Activated CD4-positive, alpha-beta T cell treated with anti-CD3 and anti-CD28 coated beads, Interleukin-2, amount 50 U/mL, for 16 hours (primary cell): ENCODE measurements around the gene CPXM2.
"Not testable (repeated sequence)": the region's sequence is repeated elsewhere in the genome, so short reads cannot be mapped to it uniquely, and the experiment has no call there.

Experiments
- DNase-seq: peaks from one replicate; pipeline ENCODE4 v3.0.0-alpha.2; 2020

CPXM2 gene

DNA sequence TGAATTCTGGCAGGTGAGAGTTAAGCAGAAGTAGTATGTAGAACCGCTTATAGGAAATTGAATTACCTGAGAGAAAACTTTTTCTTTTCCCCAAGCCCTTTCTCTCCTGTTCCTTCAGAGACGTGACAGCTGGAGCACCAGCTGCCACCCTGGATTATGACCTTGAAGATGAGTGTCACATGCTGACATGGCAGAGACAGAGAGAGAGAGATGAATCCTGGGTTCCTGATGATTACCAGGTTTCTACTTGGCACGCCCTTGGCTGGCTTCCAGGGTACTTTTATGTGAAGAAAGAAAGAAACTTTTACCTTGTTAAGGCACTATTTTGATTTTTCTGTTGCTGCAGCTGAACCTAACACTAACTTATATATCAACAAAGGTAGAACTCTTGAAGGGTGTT, 125.6 kb downstream of the CPXM2 start:
- no peak for DNase-seq

DNA sequence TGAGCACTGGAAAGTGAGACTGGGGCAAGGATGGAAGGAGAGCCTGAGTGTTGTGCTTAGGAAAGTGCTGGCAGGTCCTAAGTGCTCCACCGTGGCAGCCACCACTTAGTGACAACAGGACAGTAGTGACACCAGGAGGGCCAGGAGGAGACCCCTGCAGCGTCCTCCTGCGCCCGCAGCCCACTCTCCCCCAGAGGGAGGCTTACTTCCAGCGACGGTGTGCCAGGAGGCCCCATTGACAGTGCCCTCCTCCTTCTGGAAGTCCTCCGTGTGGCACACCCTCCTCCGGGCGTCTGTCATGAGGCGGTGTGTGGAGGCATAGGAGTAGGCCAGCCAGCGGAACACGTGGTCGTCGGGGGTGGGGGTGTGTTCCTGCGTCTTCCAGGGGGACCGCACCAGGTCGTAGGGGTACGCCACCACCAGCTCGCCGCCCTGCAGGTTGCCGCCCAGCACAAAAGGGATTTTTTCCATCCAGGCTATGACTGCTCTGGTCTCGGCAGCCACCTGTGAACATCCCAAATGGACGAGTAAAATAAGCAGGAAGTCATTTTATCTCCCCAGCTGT, 129.9 kb downstream of the CPXM2 start:
- DNase-seq: no peak

- no peak for DNase-seq
Measured at GRCh38 chr10:123761038-123761428, 130.6 kb downstream of the CPXM2 start.

- DNase-seq: no peak
Measured at GRCh38 chr10:123760356-123761037, 131.1 kb downstream of the CPXM2 start.

GRCh38 chr10:123759501-123760031, 132.0 kb downstream of the CPXM2 start:
- DNase-seq: no peak

GRCh38 chr10:123759041-123759440, 132.6 kb downstream of the CPXM2 start:
- no peak for DNase-seq

GRCh38 chr10:123757853-123758252, 133.8 kb downstream of the CPXM2 start:
- DNase-seq: no peak

GRCh38 chr10:123755061-123755460, 136.5 kb downstream of the CPXM2 start:
- DNase-seq: no peak

- DNase-seq: no peak
Measured at GRCh38 chr10:123754123-123754522, 137.5 kb downstream of the CPXM2 start.

DNA sequence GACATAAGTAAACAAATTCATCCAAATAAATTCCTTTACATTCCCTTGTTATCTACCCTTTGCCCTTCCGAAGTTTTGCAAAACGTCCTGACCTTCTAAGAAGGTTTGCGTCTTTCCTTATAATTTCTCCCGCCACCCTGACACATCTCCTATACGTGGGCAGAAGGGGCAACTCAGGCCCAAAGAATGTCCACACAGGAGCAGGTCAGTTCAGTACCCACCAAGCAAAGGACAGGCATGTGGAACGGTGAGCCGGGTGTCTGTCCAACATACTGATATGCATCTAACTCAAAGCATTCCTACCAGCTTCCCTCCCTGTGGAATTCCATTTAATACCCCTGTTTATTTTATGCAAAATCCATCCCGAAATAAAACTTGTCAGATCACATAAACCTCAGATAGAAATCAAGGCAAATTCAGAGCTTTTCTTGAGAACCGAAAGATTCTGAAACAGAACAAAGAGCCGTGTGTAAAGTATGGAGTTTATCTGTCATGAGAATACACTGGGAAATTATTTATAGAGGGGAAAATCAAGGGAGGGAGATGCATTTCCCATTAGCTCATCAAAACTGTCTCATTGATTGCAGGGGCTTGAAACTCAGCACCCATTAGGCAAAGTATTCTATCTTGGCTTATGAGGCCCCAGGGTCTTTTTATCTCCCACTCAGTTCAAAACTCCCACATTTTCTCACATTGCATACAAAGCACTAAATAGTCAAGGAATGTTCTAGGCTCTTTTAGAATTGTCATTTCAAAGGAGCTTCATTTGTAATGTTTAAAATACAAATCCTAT, 140.1 kb downstream of the CPXM2 start:
- no peak for DNase-seq

- DNase-seq: no peak
Measured at GRCh38 chr10:123750901-123751300, 140.7 kb downstream of the CPXM2 start.

- DNase-seq: no peak
Measured at GRCh38 chr10:123748711-123749110, 142.9 kb downstream of the CPXM2 start.

- no peak for DNase-seq
Measured at GRCh38 chr10:123747426-123747825, 144.2 kb downstream of the CPXM2 start.

GRCh38 chr10:123746942-123747341, 144.7 kb downstream of the CPXM2 start:
- DNase-seq: no peak

GRCh38 chr10:123746520-123746919, 145.1 kb downstream of the CPXM2 start:
- no peak for DNase-seq

- DNase-seq: no peak
Measured at GRCh38 chr10:123746061-123746460, 145.5 kb downstream of the CPXM2 start.

- no peak for DNase-seq
Measured at GRCh38 chr10:123744224-123744536, 147.4 kb downstream of the CPXM2 start.

DNA sequence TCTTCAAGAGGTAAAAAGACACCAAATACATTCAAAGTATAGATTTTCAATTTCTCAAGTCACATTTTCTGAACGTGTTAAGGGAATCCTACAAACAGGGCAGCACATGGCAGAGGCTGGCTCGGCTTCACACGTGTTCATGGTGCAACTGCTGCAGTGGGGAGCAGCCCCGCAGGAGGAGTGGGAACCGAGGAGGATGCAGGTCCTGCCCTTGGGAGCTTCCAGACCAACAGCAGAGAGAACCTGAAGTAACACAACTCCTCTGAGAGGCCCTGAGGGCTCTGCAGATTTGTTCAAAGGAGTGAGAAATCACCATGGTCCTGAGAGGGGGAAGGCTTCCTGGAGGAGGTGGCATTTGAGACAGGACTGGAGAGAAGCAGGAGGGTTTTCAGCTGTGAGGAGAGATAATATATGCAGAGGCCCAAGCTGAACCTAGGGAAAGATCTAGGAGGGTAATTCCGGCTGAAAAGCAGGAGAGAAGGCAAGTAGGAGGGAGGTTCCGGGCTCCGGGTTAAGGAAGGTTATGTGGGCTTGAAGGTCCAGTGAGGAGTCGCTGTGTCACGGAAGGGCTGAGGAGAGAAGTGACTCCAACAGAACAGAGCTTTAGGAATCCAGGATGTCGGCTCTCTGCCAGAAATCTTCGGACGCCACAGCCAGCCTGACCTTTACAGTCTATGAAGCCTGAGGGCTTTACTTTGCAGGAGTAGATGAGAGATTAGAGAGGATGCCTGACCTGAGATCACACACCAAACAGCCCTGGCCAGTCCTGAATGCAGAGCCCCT, 148.0 kb downstream of the CPXM2 start:
- no peak for DNase-seq

DNA sequence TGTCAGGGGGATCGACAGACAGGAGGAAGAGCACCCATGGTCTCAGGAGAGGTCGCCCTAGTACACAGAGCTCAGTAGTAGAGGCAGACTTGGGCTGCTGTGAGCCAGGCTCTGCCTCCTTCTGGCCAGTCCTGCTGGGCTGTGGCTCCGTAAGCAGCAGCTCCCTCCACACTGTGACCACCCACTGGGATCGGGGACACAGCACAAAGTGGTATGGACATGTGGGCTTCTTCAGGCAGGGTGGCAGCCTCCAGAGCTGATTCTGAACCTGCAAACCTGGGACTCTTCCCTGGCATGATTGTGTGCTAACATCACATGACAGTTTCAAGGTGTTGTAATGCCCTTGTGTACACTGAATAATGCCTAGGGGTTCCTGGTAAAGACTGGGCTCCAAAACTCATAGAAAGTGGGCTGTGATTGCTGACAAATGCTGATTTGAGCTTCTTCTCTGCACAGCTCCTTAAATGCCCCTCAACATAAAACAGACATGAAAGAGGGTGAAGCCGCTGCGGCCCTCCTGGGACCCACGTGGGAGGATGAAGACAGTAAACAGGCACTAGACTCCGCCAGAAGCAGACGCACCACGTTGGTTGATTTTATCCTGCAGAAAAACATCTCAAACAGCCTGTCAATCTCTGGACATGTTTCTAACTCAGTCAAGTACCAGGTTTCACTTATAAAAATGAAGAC, 148.7 kb downstream of the CPXM2 start:
- no peak for DNase-seq

- DNase-seq: no peak
Measured at GRCh38 chr10:123741711-123742110, 149.9 kb downstream of the CPXM2 start.

- DNase-seq: no peak
Measured at GRCh38 chr10:123741146-123741545, 150.5 kb downstream of the CPXM2 start.

GRCh38 chr10:123736917-123737316, 154.7 kb downstream of the CPXM2 start:
- not testable (repeated sequence) for DNase-seq

- no peak for DNase-seq
Measured at GRCh38 chr10:123729523-123729922, 162.1 kb downstream of the CPXM2 start.
